Activated CD4-positive, alpha-beta T cell treated with anti-CD3 and anti-CD28 coated beads, Interleukin-2, amount 10 ng/mL, durations not matched to agents 24 days and 14 days (primary cell): Measurements from ENCODE around the gene GATA5. TPM values are rescaled to one million over a fixed set of nuclear protein-coding genes. Genes with fewer than 3 reads are reported as not detected.

ENCODE experiments used
- DNase-seq: peaks from one replicate; pipeline ENCODE4 v3.0.0; 2022
- H3K27ac Mint-ChIP-seq: one replicate; pipeline ENCODE4 v1.8.0; 2022; ENCODE audit warnings: mild to moderate bottlenecking, mixed read lengths
- H3K27me3 Mint-ChIP-seq: one replicate; pipeline ENCODE4 v1.8.0; 2022; ENCODE audit warnings: mixed read lengths
- H3K36me3 Mint-ChIP-seq: one replicate; pipeline ENCODE4 v1.8.0; 2022; ENCODE audit warnings: low read depth, mild to moderate bottlenecking, mixed read lengths
- H3K4me1 Mint-ChIP-seq: one replicate; pipeline ENCODE4 v1.8.0; 2021; ENCODE audit warnings: mixed read lengths
- H3K4me3 Mint-ChIP-seq: one replicate; pipeline ENCODE4 v1.8.0; 2022; ENCODE audit warnings: mild to moderate bottlenecking, moderate library complexity, mixed read lengths
- H3K9me3 Mint-ChIP-seq: one replicate; pipeline ENCODE4 v1.8.0; 2021; ENCODE audit warnings: mixed read lengths
- intact Hi-C: fragments of 100-400 bp; cut with micrococcal nuclease; formaldehyde crosslinking; loops from one replicate; pipeline ENCODE4 v1.15.1; 2023
- total RNA-seq: library from RNA; stranded (reverse); gene quantifications from 2 replicates; pipeline ENCODE4 v1.2.3, GENCODE V29; 2022

The GATA5 gene
- total RNA-seq, 1 donor from 2014 or later, result not detected

DNA sequence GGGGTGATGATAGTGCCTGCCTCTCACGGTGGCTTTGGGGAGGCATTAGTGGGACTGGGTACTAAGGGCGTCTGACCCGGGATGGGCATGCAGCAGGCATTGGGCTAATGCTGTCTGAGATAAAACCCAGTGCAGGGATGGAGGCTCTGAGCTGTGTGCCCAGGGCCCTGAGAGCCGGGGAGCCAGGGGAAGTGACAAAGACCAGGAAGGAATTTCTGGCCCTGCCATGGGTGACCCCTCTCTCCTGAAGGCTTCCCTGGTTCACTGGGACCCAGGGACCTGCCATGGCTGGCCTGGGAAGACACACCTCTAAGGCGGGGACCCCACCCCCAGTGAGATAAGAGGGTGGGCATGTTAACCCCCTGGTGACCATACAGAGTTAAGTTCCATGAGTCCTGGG, 3.9 kb upstream of the GATA5 start:
- Mint-ChIP-seq H3K4me1 (peaks cover 4% of the 10 kb centered on the region), H3K4me3 (no peak overlapping the region), H3K9me3 (no peaks in the 10 kb centered on the region), H3K27ac (no peak overlapping the region), H3K27me3 (peaks cover 52% of the 10 kb centered on the region), H3K36me3 (no peaks in the 10 kb centered on the region)
- no peak for DNase-seq
- intact Hi-C loops, result loop anchor here (5.0 kb wide), 1 partner anchor 698 kb away; no protein-coding TSS in a partner anchor

- intact Hi-C loops, result loop anchor here (5.0 kb wide), 1 partner anchor 698 kb away; no protein-coding TSS in a partner anchor
These were observed 3.4 kb upstream of the GATA5 start for GRCh38 chr20:62479156-62479555.

DNA sequence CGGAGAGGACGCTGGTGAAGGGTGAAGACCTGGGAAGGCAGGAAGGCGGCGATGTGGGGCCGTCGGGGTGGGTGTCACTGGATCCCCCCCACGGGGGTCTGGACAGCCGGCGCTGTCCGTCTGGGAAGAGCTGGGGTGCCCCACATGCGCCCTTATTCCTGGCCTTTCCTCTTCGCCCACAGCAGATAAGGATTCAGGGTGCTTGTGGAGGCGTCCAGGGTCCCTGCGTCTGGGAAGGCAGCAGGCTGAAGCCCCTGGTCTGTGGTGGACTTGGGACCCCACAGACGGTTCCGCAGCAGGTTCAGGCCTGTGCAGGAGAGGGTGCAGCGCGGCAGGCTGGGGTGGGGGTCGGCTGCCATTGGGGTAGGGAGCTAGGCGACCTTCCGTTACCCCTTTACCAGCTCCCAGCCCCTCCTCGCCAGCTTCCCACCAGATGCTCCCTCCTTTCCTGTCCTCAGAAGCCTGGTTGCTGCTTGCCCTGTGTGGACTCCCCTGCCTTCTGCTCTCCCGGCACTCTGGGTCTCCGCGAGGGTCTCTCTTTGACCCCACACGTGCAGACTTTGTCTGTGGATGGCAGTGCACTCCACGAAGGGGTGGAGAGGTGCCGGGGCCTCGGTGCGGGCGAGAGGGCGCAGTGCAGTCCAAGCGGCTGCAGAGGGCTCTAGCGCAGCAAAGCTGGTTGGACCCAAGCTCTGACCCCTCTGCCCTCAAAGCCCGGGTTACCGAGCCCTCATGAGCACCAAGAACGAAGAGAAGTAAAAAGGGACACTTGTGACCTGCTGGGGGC, 2.1 kb upstream of the GATA5 start:
- peaks cover 2% of the 10 kb centered on the region for H3K4me1 Mint-ChIP-seq
- peaks cover 51% of the 10 kb centered on the region for H3K27me3 Mint-ChIP-seq
- no peak for DNase-seq
- no peak overlapping the region for H3K27ac Mint-ChIP-seq
- intact Hi-C loops, result loop anchor here (5.0 kb wide), 1 partner anchor 699 kb away; no protein-coding TSS in a partner anchor
- H3K4me3 Mint-ChIP-seq, result no peak overlapping the region
- H3K9me3 Mint-ChIP-seq, result no peaks in the 10 kb centered on the region
- H3K36me3 Mint-ChIP-seq, result no peaks in the 10 kb centered on the region

More at GRCh38 chr20:62479156-62479555, 3.4 kb upstream of the GATA5 start:
- H3K4me3 Mint-ChIP-seq, result no peak overlapping the region
- H3K4me1 Mint-ChIP-seq, result peaks cover 4% of the 10 kb centered on the region
- DNase-seq, result no peak
- H3K36me3 Mint-ChIP-seq, result no peaks in the 10 kb centered on the region
- H3K27ac Mint-ChIP-seq, result no peak overlapping the region
- H3K9me3 Mint-ChIP-seq, result no peaks in the 10 kb centered on the region
- H3K27me3 Mint-ChIP-seq, result peaks cover 54% of the 10 kb centered on the region

DNA sequence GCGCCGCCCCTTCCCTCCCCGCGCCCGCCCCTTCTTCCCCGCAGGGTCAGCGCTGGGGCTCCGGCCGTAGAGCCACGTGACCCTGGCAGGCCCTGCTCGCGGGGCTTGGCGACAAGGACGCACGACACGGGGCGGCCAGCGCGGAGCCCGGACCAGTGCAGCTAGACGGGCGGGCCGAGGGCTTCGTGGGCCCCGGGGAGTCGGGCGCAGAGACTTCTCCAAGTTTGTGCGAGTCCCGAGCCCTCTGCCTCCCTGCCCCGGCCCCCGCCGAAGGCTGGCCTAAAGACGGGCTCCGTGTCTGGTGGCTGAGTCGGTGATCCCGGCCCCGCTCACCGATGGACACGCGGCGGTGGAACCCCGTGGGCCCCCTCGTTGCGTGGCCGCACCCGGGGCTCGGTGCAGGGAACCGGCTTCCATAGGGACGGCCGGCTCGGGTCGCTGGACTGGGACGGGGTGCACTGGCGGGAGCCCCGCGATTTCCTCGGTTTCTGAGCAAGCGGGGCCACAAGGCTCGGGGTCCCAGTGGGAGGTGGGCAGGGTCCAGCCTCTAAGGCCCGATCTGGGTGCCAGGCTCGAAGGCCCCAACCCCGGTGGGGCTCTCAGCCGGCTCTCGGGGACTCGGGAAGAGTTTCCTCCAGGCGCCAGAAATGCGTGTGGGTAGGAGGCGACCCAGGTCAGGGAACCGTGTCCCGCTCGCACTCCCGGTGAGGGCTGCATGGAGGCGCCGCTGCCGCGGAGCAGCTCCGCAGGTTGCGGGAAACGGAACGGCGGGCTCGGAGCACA, 452 bp upstream of the GATA5 start:
- H3K9me3 Mint-ChIP-seq, result no peaks in the 10 kb centered on the region
- intact Hi-C loops, result loop anchor here (5.0 kb wide), 1 partner anchor 701 kb away; no protein-coding TSS in a partner anchor

DNA sequence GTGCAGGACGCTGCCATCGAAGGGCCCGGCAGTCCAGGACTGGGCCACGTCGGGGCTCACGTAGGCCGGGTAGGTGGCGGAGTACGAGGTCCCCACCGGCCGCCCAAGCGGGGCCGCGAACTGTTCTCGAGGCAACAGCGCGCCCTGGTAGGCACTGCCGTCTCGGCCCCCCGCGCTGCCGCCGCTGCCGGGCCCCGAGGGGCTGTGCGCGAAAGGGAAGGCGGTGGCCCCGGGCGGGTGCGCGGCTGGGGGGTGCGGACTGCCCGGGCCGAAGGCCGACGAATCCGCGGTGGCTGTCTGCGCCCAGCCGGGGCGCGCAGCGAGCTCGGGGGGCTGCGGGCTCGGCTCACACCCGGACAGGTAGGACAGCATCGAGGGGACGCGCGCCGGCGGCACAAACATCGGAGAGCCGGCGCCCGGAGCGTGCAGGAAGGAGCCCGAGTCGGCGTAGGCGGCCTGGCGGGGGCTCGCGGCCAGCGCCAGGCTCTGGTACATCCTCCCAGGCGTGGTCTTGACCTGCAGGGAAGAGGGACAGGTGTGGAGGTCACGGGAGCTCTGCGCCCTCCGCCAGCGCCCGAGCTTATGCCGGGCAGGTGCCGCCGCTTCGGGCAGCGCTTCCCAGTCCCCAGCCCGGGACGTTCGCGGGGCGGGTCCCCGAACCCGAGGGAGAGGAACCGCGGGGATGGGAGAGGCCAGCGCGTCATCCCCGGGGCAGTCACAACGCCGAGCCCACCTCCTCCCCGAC, 596 bp downstream of the GATA5 start:
- intact Hi-C loops, result loop anchor here (5.0 kb wide), 1 partner anchor 702 kb away; no protein-coding TSS in a partner anchor

More for the DNA sequence above, 452 bp upstream of the GATA5 start:
- no peak for DNase-seq
- H3K4me1 Mint-ChIP-seq, result no peaks in the 10 kb centered on the region
- no peak overlapping the region for H3K4me3 Mint-ChIP-seq
- H3K27me3 Mint-ChIP-seq, result peaks cover 50% of the 10 kb centered on the region
- no peaks in the 10 kb centered on the region for H3K36me3 Mint-ChIP-seq
- H3K27ac Mint-ChIP-seq, result no peak overlapping the region

DNA sequence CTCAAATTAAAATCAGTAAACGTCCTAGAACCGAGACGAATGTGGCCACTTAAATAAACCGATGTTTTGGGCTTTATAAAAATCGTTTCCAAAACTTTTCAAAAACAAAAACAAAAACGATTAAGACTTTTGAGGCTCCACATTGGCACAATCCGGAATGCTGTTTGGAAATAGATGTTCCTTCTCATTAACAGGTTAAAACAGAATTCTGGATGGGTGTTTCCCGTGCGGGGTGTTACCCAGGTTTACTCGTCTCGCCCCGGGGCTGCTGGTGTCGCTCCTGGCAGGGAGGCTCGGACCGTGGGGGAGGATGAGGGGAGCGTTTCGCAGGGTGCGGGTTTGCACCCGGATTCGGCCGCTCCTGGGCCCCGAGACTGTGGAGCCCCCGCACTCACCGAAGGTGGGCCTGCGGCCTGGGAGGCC, 1.2 kb downstream of the GATA5 start:
- H3K4me3 Mint-ChIP-seq, result no peak overlapping the region
- intact Hi-C loops, result loop anchor here (5.0 kb wide), 1 partner anchor 703 kb away; no protein-coding TSS in a partner anchor
- peaks cover 52% of the 10 kb centered on the region for H3K27me3 Mint-ChIP-seq
- H3K36me3 Mint-ChIP-seq, result no peaks in the 10 kb centered on the region
- no peaks in the 10 kb centered on the region for H3K9me3 Mint-ChIP-seq
- H3K27ac Mint-ChIP-seq, result no peak overlapping the region
- H3K4me1 Mint-ChIP-seq, result no peaks in the 10 kb centered on the region
- DNase-seq, result no peak

More for the DNA sequence above, 596 bp downstream of the GATA5 start:
- Mint-ChIP-seq H3K27ac (no peak overlapping the region), H3K27me3 (peaks cover 51% of the 10 kb centered on the region), H3K4me3 (no peak overlapping the region), H3K4me1 (no peaks in the 10 kb centered on the region), H3K36me3 (no peaks in the 10 kb centered on the region), H3K9me3 (no peaks in the 10 kb centered on the region)
- no peak for DNase-seq

GRCh38 chr20:62473717-62474603, 1.8 kb downstream of the GATA5 start:
- Mint-ChIP-seq H3K4me1 (no peaks in the 10 kb centered on the region), H3K36me3 (no peaks in the 10 kb centered on the region), H3K9me3 (no peaks in the 10 kb centered on the region), H3K4me3 (no peak overlapping the region), H3K27ac (no peak overlapping the region), H3K27me3 (peaks cover 46% of the 10 kb centered on the region)
- DNase-seq, result no peak
- intact Hi-C loops, result no loop called here

DNA sequence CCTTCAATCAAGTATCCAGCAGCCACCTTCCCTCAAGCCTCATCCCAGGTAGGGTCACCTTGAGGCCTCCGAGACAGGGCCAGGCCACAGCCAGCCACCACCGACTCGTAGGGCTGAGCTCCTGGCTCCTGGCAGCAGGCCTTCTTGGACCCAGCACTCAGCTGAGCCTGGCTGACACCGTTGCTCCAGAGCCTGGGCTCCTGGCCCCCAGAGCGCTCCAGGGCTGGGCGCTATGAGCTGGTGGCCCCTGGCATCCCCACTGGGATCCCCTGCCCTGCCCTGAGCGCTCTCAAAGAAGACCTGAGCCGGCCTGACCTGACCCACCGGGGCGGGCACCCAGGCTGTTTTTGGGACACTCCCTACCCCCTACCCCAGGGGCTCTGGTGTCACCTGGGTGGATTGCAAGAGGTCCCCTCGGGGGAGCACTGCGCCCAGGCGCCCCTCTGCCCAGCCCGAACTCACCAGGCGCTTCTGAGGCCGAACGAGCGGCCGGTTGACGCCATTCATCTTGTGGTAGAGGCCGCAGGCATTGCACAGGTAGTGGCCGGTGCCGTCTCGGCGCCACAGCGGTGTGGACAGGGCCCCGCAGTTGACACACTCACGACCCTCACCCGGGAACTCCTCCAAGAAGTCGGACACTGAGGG, 2.7 kb downstream of the GATA5 start:
- no peak overlapping the region for H3K27ac Mint-ChIP-seq
- no peaks in the 10 kb centered on the region for H3K9me3 Mint-ChIP-seq
- no peak for DNase-seq
- intact Hi-C loops, result no loop called here
- H3K4me1 Mint-ChIP-seq, result no peaks in the 10 kb centered on the region
- H3K36me3 Mint-ChIP-seq, result no peaks in the 10 kb centered on the region
- H3K27me3 Mint-ChIP-seq, result peaks cover 37% of the 10 kb centered on the region
- H3K4me3 Mint-ChIP-seq, result no peak overlapping the region

- H3K4me1 Mint-ChIP-seq, result no peaks in the 10 kb centered on the region
- no peaks in the 10 kb centered on the region for H3K9me3 Mint-ChIP-seq
- no peaks in the 10 kb centered on the region for H3K36me3 Mint-ChIP-seq
- H3K27me3 Mint-ChIP-seq, result peaks cover 29% of the 10 kb centered on the region
- no peak for DNase-seq
- no peak overlapping the region for H3K27ac Mint-ChIP-seq
- no peak overlapping the region for H3K4me3 Mint-ChIP-seq
- intact Hi-C loops, result no loop called here
These were observed 3.5 kb downstream of the GATA5 start for GRCh38 chr20:62472138-62472940.

DNA sequence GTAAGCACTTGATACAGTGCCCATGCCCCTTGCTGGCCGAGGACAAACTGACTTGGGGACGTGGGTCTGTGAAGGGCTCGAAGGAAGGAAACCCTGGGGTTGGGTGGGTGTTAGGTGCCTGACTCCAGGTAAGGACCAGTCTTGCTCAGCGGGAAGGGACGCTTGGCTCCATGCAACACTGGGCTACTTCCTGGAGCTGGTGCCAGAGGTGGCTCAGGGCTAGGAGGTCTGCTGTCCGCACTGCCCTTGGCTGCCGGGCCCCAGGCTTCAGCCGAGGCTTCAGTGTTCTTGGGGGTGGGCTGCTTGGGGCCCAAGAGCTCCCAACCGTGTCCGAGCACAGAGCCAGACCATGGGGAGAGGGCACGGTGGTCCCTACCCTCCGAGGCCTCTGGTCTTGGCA, 5.3 kb downstream of the GATA5 start:
- Mint-ChIP-seq H3K27ac (no peak overlapping the region), H3K36me3 (no peaks in the 10 kb centered on the region), H3K4me3 (no peak overlapping the region), H3K9me3 (no peaks in the 10 kb centered on the region), H3K27me3 (peaks cover 24% of the 10 kb centered on the region), H3K4me1 (no peaks in the 10 kb centered on the region)
- no peak for DNase-seq
- intact Hi-C loops, result no loop called here

GRCh38 chr20:62470001-62470400, 5.8 kb downstream of the GATA5 start:
- Mint-ChIP-seq H3K4me3 (no peak overlapping the region), H3K36me3 (no peaks in the 10 kb centered on the region), H3K27ac (no peak overlapping the region), H3K9me3 (no peaks in the 10 kb centered on the region), H3K27me3 (peaks cover 24% of the 10 kb centered on the region), H3K4me1 (no peaks in the 10 kb centered on the region)
- DNase-seq, result no peak
- intact Hi-C loops, result no loop called here

DNA sequence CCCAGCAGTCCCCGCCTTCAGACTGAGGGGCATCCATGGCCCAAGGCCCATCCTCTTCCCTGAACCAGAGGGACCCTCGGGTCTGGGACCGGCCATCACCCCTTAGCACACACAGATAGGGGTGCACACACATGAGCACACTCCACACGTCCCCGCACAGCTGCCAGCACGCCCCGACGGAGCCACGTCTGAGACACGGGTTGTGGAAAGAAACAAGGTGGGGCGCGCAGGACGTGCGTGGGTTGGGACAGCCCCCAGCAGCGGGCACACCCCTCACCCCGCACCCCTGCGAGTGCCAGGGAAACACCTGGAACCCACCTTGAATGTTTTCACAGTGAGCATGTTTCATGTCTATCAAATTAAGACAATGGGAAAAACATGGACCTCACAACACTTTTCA, 6.4 kb downstream of the GATA5 start:
- no peaks in the 10 kb centered on the region for H3K36me3 Mint-ChIP-seq
- peaks cover 21% of the 10 kb centered on the region for H3K27me3 Mint-ChIP-seq

More for the DNA sequence above, 6.4 kb downstream of the GATA5 start:
- no peak overlapping the region for H3K27ac Mint-ChIP-seq
- no peaks in the 10 kb centered on the region for H3K4me1 Mint-ChIP-seq
- no peaks in the 10 kb centered on the region for H3K9me3 Mint-ChIP-seq
- intact Hi-C loops, result no loop called here
- H3K4me3 Mint-ChIP-seq, result no peak overlapping the region
- DNase-seq, result no peak
